ENCODE data around the gene CCL20.

The CCL20 gene

GRCh38 chr2:227822416-227823003 lies 8.9 kb downstream of the CCL20 start:
- H3K9ac ChIP-seq (ENCODE audit: low read length) = no peak overlapping the region

DNA sequence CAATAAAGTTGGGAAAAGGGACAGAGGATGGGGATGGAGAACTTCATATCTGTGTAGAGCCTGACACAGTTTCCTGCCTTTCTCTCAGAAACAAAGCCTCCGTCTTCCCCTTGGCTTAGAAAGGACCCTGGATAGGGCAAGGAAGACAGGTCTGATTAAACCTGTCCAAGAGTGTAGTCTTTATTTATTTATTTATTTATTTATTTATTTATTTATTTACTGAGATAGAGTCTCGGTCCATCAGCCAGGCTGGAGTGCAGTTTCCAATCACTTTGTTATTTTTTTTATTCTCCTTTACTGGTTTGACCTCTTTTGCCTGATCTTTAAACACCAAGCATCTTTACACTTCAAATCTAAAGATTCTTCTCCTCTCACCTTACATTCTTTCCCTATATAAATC lies 10.3 kb downstream of the CCL20 start:
- peaks cover 2% of the 10 kb centered on the region for H3K9me3 ChIP-seq (ENCODE audit: insufficient read depth, low read depth, low read length)
- no peak overlapping the region for H3K23ac ChIP-seq (ENCODE audit: low read length)

More at GRCh38 chr2:227822416-227823003, 8.9 kb downstream of the CCL20 start:
- H3K4me2 ChIP-seq (ENCODE audit: low read length) = no peak overlapping the region
- H3K14ac ChIP-seq (ENCODE audit: low read length) = no peak overlapping the region
- no peak overlapping the region for H3K4me3 ChIP-seq (ENCODE audit: low read depth, low read length)
- H2BK120ac ChIP-seq (ENCODE audit: insufficient read depth, low read length, poor library complexity) = no peak overlapping the region
- peaks cover 2% of the 10 kb centered on the region for H3K9me3 ChIP-seq (ENCODE audit: insufficient read depth, low read depth, low read length)
- no peak overlapping the region for H4K12ac ChIP-seq (ENCODE audit: low read depth, low read length)
- no peak overlapping the region for H2AFZ ChIP-seq (ENCODE audit: insufficient read depth, low read length, poor library complexity)
- no peaks in the 10 kb centered on the region for H3K4me1 ChIP-seq (ENCODE audit: control insufficient read depth in 1 of 2, insufficient read depth in 2 of 2, low read length in 2 of 2)
- no peaks in the 10 kb centered on the region for H3K79me1 ChIP-seq (ENCODE audit: low read length)
- no peak overlapping the region for H3K4ac ChIP-seq (ENCODE audit: low read depth, low read length)
- no peak overlapping the region for H4K91ac ChIP-seq (ENCODE audit: low read depth, low read length)
- H2BK12ac ChIP-seq (ENCODE audit: low read length) = no peak overlapping the region
- H3K18ac ChIP-seq (ENCODE audit: low read length) = no peak overlapping the region
- no peak overlapping the region for H3K27ac ChIP-seq (ENCODE audit: low read depth, low read length)
- H4K8ac ChIP-seq (ENCODE audit: low read depth, low read length) = no peak overlapping the region
- no peaks in the 10 kb centered on the region for H3K36me3 ChIP-seq (ENCODE audit: control insufficient read depth in 1 of 2, insufficient read depth in 2 of 2, low read length in 2 of 2)
- no peak overlapping the region for H2BK5ac ChIP-seq (ENCODE audit: low read depth, low read length, poor library complexity)
- H2AK5ac ChIP-seq (ENCODE audit: low read length) = no peak overlapping the region
- DNase-seq = no peak
- H3K27me3 ChIP-seq (ENCODE audit: insufficient read depth, low read length) = no peaks in the 10 kb centered on the region
- H3K23ac ChIP-seq (ENCODE audit: low read length) = no peak overlapping the region
- WGBS (ENCODE audit: extremely low coverage, insufficient coverage, insufficient read length) = no CpG with 5 or more reads among the region's 2 CpGs
- no peaks in the 10 kb centered on the region for H3K79me2 ChIP-seq (ENCODE audit: control insufficient read depth, insufficient read depth, low read length, poor library complexity)

GRCh38 chr2:227824711-227825110 lies 11.1 kb downstream of the CCL20 start:
- Histone ChIP-seq H3K4ac (ENCODE audit: low read depth, low read length) (no peak overlapping the region), H4K12ac (ENCODE audit: low read depth, low read length) (no peak overlapping the region), H3K79me1 (ENCODE audit: low read length) (no peaks in the 10 kb centered on the region), H3K4me1 (ENCODE audit: control insufficient read depth in 1 of 2, insufficient read depth in 2 of 2, low read length in 2 of 2) (no peaks in the 10 kb centered on the region), H2AK5ac (ENCODE audit: low read length) (no peak overlapping the region), H3K18ac (ENCODE audit: low read length) (no peak overlapping the region), H3K14ac (ENCODE audit: low read length) (no peak overlapping the region), H3K36me3 (ENCODE audit: control insufficient read depth in 1 of 2, insufficient read depth in 2 of 2, low read length in 2 of 2) (no peaks in the 10 kb centered on the region), H2AFZ (ENCODE audit: insufficient read depth, low read length, poor library complexity) (no peak overlapping the region), H3K9me3 (ENCODE audit: insufficient read depth, low read depth, low read length) (peaks cover 2% of the 10 kb centered on the region), H3K4me2 (ENCODE audit: low read length) (no peak overlapping the region), H3K79me2 (ENCODE audit: control insufficient read depth, insufficient read depth, low read length, poor library complexity) (no peaks in the 10 kb centered on the region), H4K91ac (ENCODE audit: low read depth, low read length) (no peak overlapping the region), H3K4me3 (ENCODE audit: low read depth, low read length) (no peak overlapping the region), H2BK120ac (ENCODE audit: insufficient read depth, low read length, poor library complexity) (no peak overlapping the region), H3K23ac (ENCODE audit: low read length) (no peak overlapping the region), H2BK12ac (ENCODE audit: low read length) (no peak overlapping the region), H4K8ac (ENCODE audit: low read depth, low read length) (no peak overlapping the region), H3K27me3 (ENCODE audit: insufficient read depth, low read length) (no peaks in the 10 kb centered on the region), H3K27ac (ENCODE audit: low read depth, low read length) (no peak overlapping the region), H2BK5ac (ENCODE audit: low read depth, low read length, poor library complexity) (no peak overlapping the region), H3K9ac (ENCODE audit: low read length) (no peak overlapping the region)
- DNase-seq = no peak
- no CpG with 5 or more reads among the region's 7 CpGs for WGBS (ENCODE audit: extremely low coverage, insufficient coverage, insufficient read length)

More for the DNA sequence above, 10.3 kb downstream of the CCL20 start:
- Histone ChIP-seq H4K91ac (ENCODE audit: low read depth, low read length) (no peak overlapping the region), H3K27me3 (ENCODE audit: insufficient read depth, low read length) (no peaks in the 10 kb centered on the region), H3K79me2 (ENCODE audit: control insufficient read depth, insufficient read depth, low read length, poor library complexity) (no peaks in the 10 kb centered on the region), H3K18ac (ENCODE audit: low read length) (no peak overlapping the region), H2AK5ac (ENCODE audit: low read length) (no peak overlapping the region), H4K12ac (ENCODE audit: low read depth, low read length) (no peak overlapping the region), H3K27ac (ENCODE audit: low read depth, low read length) (no peak overlapping the region), H3K79me1 (ENCODE audit: low read length) (no peaks in the 10 kb centered on the region), H3K36me3 (ENCODE audit: control insufficient read depth in 1 of 2, insufficient read depth in 2 of 2, low read length in 2 of 2) (no peaks in the 10 kb centered on the region), H2BK5ac (ENCODE audit: low read depth, low read length, poor library complexity) (no peak overlapping the region), H2AFZ (ENCODE audit: insufficient read depth, low read length, poor library complexity) (no peak overlapping the region), H3K9ac (ENCODE audit: low read length) (no peak overlapping the region), H2BK120ac (ENCODE audit: insufficient read depth, low read length, poor library complexity) (no peak overlapping the region), H3K14ac (ENCODE audit: low read length) (no peak overlapping the region), H2BK12ac (ENCODE audit: low read length) (no peak overlapping the region), H3K4me3 (ENCODE audit: low read depth, low read length) (no peak overlapping the region), H3K4me1 (ENCODE audit: control insufficient read depth in 1 of 2, insufficient read depth in 2 of 2, low read length in 2 of 2) (no peaks in the 10 kb centered on the region), H3K4ac (ENCODE audit: low read depth, low read length) (no peak overlapping the region), H3K4me2 (ENCODE audit: low read length) (no peak overlapping the region), H4K8ac (ENCODE audit: low read depth, low read length) (no peak overlapping the region)
- no CpG with 5 or more reads among the region's 2 CpGs for WGBS (ENCODE audit: extremely low coverage, insufficient coverage, insufficient read length)
- DNase-seq = no peak

- H3K27me3 ChIP-seq (ENCODE audit: insufficient read depth, low read length) = no peaks in the 10 kb centered on the region
- no peak overlapping the region for H3K4ac ChIP-seq (ENCODE audit: low read depth, low read length)
- H3K4me1 ChIP-seq (ENCODE audit: control insufficient read depth in 1 of 2, insufficient read depth in 2 of 2, low read length in 2 of 2) = no peaks in the 10 kb centered on the region
- no CpG with 5 or more reads among the region's 10 CpGs for WGBS (ENCODE audit: extremely low coverage, insufficient coverage, insufficient read length)
- no peak overlapping the region for H2AFZ ChIP-seq (ENCODE audit: insufficient read depth, low read length, poor library complexity)
- no peak overlapping the region for H3K4me3 ChIP-seq (ENCODE audit: low read depth, low read length)
- H3K36me3 ChIP-seq (ENCODE audit: control insufficient read depth in 1 of 2, insufficient read depth in 2 of 2, low read length in 2 of 2) = no peaks in the 10 kb centered on the region
- no peak overlapping the region for H4K8ac ChIP-seq (ENCODE audit: low read depth, low read length)
- no peak overlapping the region for H2AK5ac ChIP-seq (ENCODE audit: low read length)
- H3K14ac ChIP-seq (ENCODE audit: low read length) = no peak overlapping the region
- H4K12ac ChIP-seq (ENCODE audit: low read depth, low read length) = no peak overlapping the region
- no peak overlapping the region for H3K4me2 ChIP-seq (ENCODE audit: low read length)
- H2BK120ac ChIP-seq (ENCODE audit: insufficient read depth, low read length, poor library complexity) = no peak overlapping the region
- no peak overlapping the region for H2BK12ac ChIP-seq (ENCODE audit: low read length)
- H3K9me3 ChIP-seq (ENCODE audit: insufficient read depth, low read depth, low read length) = peaks cover 2% of the 10 kb centered on the region
- H3K9ac ChIP-seq (ENCODE audit: low read length) = no peak overlapping the region
- H3K79me1 ChIP-seq (ENCODE audit: low read length) = no peaks in the 10 kb centered on the region
- H3K23ac ChIP-seq (ENCODE audit: low read length) = no peak overlapping the region
- no peak for DNase-seq
- H3K18ac ChIP-seq (ENCODE audit: low read length) = no peak overlapping the region
- no peak overlapping the region for H3K27ac ChIP-seq (ENCODE audit: low read depth, low read length)
- no peaks in the 10 kb centered on the region for H3K79me2 ChIP-seq (ENCODE audit: control insufficient read depth, insufficient read depth, low read length, poor library complexity)
- no peak overlapping the region for H2BK5ac ChIP-seq (ENCODE audit: low read depth, low read length, poor library complexity)
- H4K91ac ChIP-seq (ENCODE audit: low read depth, low read length) = no peak overlapping the region
These were observed 12.4 kb downstream of the CCL20 start for GRCh38 chr2:227826019-227826521.

Measured in trophoblast cell (in vitro differentiated cells and primary cell).